Left renal pelvis (tissue), 4 donors: Measurements from ENCODE around the gene BECN2. TPM values are rescaled to one million over a fixed set of nuclear protein-coding genes. Genes with fewer than 3 reads are reported as not detected.
"Not testable (repeated sequence)": the region's sequence is repeated elsewhere in the genome, so short reads cannot be mapped to it uniquely, and the experiment has no call there.

Experiments used
- DNase-seq, 4 donors: peaks; one replicate each; pipeline ENCODE4 v3.0.0-alpha.2; 2013; ENCODE audit warnings: low read depth in 4 of 4, low spot score in 3 of 4
- polyA plus RNA-seq, 4 donors: library from polyadenylated mRNA; unstranded; fragments of 120-200 nt; gene quantifications; one replicate each; pipeline ENCODE4 v1.2.1, GENCODE V29; 2013; ENCODE audit not compliant: insufficient read length in 4 of 4

BECN2 gene
- polyA plus RNA-seq, 4 donors: not detected

- DNase-seq: no peak
Observed at GRCh38 chr1:241976229-241976628, 18.7 kb downstream of the BECN2 start.

GRCh38 chr1:241979071-241979470 is 21.5 kb downstream of the BECN2 start:
- no peak for DNase-seq

GRCh38 chr1:241979926-241980325 is 22.4 kb downstream of the BECN2 start:
- DNase-seq: no peak

GRCh38 chr1:241985787-241986186 is 28.2 kb downstream of the BECN2 start:
- no peak for DNase-seq

GRCh38 chr1:241988389-241988930 is 30.9 kb downstream of the BECN2 start:
- DNase-seq: not testable (repeated sequence)

- no peak for DNase-seq
Observed at GRCh38 chr1:241990040-241990439, 32.5 kb downstream of the BECN2 start.

GRCh38 chr1:241992734-241993133 is 35.2 kb downstream of the BECN2 start:
- no peak for DNase-seq

GRCh38 chr1:241994171-241994570 is 36.6 kb downstream of the BECN2 start:
- no peak for DNase-seq

GRCh38 chr1:241997401-241997998 is 39.9 kb downstream of the BECN2 start:
- no peak for DNase-seq

GRCh38 chr1:241998412-241998921 is 40.9 kb downstream of the BECN2 start:
- DNase-seq: peak in 1 of 4 donors; percentile 37

- no peak for DNase-seq
Observed at GRCh38 chr1:241999026-241999425, 41.5 kb downstream of the BECN2 start, which contains the start of gene MAP1LC3C. TSS of gene MAP1LC3C (minus strand) at chr1:241999098. CDS start at chr1:241999008, 90 bp downstream.

- no peak for DNase-seq
Observed at GRCh38 chr1:242000434-242000833, 42.9 kb downstream of the BECN2 start.

- no peak for DNase-seq
Observed at GRCh38 chr1:242002072-242002471, 44.5 kb downstream of the BECN2 start.

- no peak for DNase-seq
Observed at GRCh38 chr1:242002510-242002909, 44.9 kb downstream of the BECN2 start.

GRCh38 chr1:242004751-242005495 is 47.4 kb downstream of the BECN2 start:
- DNase-seq: no peak

- DNase-seq: no peak
Observed at GRCh38 chr1:242005866-242006535, 48.4 kb downstream of the BECN2 start.

GRCh38 chr1:242006976-242007375 is 49.4 kb downstream of the BECN2 start:
- DNase-seq: no peak
